ENCODE measurements around the gene MEGF10.

The MEGF10 gene

DNA sequence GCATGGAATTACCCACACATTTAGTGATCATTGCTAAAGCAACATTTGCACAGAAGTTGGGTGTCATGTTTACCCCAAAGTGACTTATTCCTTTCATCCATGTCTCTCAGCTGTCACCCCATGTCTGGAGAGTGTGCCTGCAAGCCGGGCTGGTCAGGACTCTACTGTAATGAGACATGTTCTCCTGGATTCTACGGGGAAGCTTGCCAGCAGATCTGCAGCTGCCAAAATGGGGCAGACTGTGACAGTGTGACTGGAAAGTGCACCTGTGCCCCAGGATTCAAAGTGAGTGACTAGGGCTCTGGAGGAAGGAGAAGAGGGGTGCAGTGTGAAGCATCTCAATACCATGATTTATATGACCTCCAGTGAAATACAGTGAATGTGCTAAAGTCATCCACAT is 126.9 kb downstream of the MEGF10 start:
- no peak for DNase-seq

DNA sequence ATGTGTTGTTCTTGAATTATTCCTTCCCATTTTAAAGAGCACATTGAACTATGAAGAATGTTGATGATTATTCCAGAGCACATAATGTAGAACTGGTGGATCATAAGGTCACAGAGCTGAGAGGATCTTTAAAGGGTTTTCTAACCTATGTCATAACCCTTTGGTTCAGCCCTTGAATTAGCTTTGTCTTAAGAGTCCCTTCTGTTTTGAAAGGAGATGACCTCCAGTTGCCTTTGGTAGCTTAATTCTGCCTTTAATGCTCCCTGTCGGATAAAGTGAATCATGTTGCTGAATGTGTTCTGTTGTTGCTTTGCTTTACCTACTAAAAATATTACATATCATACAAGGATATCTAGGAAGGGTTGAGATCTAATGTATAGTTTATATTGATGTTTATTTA is 127.8 kb downstream of the MEGF10 start:
- no peak for DNase-seq

DNA sequence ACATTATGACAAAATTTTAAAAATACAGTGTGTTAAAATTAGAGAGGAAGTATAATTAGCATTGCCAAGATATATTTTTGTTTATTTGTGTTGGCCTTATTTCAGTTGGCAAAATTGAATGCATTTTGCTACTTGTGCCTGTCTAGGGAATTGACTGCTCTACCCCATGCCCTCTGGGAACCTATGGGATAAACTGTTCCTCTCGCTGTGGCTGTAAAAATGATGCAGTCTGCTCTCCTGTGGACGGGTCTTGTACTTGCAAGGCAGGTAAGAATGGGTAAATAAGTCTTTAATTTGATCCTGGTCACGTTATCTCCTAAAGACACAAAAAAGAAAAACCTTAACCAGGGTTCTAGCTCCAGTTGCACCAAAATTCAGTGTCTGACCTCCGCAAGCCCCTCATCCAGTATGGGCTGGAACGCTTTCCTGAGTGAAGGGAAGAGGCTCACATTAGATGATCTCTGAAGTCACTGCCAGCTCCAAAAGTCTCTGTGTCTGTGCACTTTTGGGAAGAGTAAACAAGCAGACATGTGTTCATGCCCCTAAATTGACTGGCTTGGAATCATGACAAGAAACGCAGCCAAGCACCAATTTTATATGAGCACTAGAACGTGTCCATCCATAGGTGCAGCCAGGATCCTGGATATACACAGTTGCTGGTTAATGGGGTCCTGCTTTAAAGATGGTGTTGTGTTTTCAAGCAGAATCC is 128.5 kb downstream of the MEGF10 start:
- DNase-seq = no peak

DNA sequence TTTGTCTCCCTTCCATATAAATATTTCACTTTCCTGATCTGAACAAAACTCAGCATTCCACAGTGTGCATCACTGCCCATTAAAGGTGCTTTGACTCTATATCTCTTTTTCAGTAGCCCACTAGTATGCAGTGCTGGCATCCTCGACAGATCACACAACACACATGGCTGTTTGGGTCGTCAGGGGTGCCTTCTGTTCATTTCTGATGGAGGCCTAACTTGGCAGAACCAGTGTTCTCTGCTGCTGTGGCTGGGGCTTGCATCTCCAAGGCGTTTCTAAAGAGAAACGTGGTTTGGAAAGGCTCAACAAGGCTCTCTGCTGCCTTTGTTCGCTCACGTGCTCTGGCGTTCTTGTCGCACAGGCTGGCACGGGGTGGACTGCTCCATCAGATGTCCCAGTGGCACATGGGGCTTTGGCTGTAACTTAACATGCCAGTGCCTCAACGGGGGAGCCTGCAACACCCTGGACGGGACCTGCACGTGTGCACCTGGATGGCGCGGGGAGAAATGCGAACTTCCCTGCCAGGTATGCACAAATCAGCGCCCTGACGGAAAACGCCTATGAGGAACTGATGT is 129.2 kb downstream of the MEGF10 start:
- no peak for DNase-seq

DNA sequence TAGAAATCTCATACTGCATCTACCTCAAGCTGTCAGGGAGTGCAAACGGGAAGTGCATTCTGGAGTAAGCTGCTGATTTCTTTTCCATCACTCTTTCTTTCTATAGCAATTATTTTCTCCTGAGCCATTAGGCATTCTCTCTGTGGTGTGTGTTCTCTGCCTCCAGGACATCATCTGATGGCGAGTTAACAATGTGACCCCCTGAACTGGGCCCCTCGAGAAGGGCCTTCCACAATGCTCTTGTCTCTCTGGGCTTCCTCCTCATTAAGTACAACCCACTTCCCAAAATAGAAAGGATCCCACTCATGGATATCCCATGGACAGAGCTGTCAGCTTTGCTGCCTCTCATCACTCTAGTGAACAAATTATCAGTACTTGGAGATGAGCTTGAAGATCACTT is 130.2 kb downstream of the MEGF10 start:
- no peak for DNase-seq

DNA sequence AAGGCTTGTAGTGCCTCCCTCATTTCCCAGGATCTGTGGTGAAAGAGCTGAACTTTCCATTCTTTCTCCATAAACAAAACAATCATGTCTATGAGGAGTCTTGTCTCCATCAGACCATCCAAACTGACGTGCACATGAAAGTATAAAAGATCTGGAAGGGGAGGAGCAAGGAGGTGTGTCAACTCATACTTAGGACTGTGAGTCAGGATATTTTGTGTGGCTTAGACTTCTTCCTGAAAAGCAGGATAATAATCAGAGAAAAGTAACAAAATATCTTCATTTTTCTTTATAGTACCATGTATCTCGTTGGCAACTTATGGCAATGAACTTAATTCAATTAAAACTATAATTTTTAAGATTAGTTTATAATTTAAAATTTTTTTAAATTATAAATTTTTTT is 130.9 kb downstream of the MEGF10 start:
- no peak for DNase-seq

DNA sequence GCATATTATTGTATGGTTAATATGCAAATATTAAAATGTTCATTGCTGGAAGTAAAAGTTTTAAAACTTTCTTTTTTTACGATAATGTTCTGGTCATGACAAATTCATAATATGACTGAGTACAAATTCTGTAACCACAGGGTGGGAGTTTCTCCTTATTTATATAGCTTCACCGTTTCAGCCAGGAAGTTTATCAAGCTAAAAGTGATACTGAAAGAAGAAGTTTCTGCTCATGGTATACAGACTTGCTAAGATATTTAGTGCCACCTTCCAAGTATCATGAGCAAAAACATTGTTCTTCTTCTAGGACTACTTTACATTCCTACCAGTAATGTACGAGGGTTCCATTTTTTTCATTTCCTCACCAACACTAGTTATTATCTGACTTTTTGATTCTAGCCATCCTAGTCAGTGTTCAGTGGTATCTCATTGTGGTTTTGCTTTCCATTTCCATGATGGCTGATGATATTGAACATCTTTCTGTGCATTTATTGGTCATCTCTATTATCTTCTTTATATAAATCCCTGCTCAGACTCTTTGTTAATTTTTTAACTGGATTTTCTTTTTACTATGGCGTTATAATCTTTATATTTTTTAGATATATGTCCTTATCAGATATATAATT is 132.7 kb downstream of the MEGF10 start:
- no peak for DNase-seq

DNA sequence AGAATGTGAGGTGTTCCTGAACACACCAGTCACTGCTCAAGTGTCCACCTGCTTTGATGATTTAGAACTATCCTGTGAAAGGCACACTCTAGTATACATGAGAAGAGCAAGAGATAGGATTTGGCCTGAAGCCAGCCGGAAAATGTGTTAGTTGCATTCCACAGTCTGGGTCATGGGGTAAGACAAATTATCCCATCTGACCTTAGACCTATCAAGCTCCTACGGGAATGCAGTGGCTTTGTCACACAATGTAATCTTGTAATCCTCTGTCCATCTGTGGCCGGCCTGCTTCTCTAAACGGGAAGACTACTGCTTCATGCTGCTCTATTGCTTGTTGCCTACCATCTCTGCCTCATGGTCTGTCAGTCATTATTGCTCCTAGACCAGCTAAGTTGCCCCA is 134.4 kb downstream of the MEGF10 start:
- DNase-seq = no peak

DNA sequence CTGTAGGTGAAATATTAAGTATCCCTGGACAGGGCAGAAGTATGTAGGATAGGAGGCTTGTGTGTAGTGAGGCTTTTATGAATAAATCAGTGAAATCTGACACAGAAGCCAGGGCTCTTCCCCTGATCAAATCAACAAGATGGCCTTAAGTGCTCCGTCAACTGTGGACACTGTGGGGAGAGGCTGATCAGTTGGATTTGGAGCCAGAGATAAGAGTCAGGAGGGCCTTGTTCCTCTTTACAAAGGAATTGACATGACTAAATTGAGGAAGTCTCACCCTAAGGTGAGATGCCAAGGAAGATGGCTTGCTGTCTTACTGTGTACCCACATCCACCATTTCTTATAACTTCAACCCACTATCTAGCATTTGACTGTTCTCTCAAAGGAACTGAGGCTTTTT is 135.3 kb downstream of the MEGF10 start:
- no peak for DNase-seq

DNA sequence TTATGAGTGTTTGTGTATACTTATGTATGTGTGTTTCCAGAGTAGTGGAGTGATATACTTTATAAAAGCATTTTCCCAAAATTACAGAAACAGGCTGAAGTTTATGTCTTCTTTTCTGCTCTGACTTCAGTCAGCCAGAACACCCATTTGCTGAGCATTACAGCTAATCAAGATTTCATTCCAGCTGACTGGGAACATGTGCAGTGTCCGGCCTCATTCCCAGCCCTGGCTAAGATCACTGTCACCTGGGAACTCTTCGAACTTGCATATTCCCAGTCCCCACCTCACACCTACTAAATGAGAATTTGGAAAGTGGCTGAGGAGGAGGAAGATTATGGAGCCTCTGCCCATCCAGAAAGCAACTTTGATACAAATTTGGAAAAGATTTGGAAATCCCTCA is 136.1 kb downstream of the MEGF10 start:
- DNase-seq = no peak

DNA sequence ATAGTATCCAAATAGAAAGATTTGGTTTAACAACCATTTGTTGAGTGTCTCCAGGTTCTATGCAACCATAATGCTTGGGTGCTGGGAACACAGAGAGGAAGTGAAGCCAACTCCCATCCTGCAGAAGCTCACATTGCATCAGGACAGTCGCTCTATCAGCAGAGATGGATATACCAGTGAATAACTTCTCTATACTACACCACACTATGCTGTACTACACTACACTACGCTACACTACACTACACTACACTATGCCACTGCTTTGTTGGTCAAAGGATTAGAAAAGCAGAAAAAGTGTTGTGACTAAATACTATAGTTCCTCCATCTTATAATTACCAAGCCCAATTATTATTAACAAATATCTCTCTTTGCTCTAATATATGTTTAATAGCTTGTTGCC is 137.7 kb downstream of the MEGF10 start:
- DNase-seq = no peak

DNA sequence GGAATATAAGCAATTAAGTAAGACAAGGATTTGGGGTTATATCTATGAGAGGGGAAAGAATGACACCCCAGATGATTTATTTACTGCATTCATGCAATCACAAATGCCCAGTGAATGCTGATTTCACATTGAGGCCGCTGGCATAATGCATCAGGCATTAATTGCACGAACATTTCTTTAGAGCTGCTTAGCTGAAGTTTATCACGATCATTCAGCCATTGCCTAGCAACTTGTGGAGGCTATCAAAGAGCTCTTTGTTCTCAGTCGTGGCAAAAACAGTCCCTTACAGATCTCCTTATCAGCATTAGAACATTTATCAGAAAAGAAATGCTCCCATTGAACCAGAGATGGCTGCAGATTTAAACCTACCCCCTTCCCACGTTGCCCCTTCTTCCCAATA is 138.2 kb downstream of the MEGF10 start:
- peak in 1 of 2 donors; percentile 77 for DNase-seq

DNA sequence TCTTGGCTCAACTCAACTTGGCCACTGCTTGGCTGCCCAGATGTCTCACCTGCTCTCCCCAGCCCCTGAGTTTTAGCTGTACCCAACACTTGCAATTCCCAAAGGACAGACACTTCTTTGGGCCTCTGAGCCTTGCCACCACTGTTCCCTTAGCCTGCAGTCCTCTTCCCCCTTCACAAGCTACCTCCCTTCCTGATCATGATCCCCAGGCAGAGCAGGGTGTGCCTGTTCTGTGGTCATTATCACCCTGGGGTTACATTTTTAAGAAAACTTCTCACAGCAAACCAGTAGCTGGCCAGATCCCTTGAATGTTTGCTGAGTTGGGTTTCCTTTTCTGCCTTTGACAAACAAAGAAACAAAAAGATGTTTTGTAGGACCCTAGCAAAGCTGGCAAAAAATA is 139.3 kb downstream of the MEGF10 start:
- DNase-seq = no peak

DNA sequence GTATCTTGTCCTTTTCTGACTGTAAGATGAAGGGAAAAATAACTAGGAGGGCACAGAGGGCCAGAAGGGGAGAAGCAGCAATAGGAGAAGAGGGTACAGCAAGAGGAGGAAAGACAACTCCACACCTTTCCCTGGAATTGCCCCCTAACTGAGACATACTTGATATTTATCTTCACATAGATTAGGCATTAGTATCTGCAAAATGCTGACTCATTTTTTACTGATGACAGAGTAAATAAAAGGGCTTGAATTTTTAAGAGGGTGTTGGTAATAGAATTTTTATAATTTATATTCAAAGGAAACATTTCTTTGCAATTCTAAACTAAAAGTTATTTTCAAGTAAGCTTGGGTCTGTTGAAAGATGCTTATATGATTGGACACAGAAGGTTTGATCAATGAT is 140.0 kb downstream of the MEGF10 start:
- DNase-seq = no peak

DNA sequence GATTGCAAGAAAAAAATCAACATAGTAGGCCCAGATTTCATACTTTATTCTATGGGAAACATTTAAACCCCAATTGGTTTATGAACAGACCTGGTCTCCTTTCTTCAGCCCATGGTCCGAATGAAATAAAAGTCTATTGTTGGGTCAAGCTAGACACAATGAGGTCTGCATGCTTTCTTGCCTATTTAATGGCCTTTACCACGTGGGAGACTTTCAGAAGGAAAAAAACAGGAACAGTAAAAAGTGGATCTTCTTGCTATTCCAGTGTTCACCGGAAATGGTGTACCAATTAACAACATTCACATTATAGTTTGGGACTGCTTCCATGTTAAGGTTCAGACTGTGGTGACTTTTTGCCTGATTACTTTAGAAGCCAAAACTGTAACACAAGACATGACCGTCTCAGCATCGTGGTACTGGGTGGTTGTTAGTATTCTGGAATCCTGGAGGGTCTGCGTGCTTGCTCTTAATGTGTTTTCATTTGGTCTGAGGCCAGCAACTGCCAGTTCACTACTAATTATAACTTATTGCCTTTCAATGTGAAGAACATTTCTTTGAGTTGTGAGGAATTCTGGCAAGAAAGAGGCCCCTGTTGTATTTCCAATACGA is 141.5 kb downstream of the MEGF10 start:
- DNase-seq = no peak

DNA sequence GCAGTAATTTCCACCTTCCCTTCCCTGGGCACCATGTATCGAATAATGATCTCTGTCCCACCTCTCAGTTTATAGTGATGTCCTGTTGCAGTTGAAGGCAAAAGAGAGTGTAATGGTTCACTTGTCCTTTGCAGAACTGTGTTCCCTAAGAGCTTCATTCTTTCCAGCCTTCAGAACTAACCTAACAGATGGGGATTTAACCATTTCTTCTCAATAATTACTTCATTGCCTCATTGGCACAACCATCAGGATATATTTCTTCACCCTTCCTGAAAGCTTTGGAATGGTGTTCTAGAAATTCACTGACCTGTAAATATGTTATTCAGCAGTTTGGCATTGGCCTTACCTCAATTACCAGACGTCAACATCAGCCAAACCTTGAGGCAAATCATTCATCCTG is 142.9 kb downstream of the MEGF10 start:
- DNase-seq = peak in 1 of 2 donors; percentile 18

DNA sequence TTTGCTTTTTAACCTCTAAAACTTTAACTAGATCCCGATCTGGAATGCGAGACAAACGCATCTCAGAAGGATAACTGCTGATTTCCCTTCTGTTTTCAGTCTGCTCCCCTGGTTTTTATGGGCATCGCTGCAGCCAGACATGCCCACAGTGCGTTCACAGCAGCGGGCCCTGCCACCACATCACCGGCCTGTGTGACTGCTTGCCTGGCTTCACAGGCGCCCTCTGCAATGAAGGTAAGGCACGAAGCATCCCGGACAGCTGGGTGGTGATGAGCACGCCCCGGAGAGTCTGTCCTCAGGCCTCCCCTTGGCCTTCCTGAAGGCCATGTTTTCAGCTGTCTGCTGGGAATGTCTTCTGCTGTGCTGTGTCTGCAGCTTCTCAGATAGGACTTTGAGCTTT is 144.0 kb downstream of the MEGF10 start:
- DNase-seq = no peak

DNA sequence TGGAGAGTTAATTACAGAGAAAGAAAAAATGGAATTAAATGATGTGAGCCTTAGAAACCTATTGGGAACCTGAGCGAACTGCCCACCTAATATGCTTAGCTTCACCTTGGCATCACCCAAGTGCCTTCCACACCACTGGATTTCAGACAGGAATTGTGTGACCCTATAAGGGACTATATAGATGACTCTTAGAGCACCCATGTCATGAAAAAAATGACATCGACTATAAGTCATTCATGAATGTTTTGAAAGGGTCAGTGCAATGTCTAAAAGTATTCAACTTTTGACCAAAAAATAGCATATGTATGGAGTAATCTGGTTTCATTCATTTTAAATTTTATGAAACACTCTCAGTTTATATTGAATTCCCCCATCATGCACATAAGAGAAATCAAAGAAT is 145.2 kb downstream of the MEGF10 start:
- no peak for DNase-seq

DNA sequence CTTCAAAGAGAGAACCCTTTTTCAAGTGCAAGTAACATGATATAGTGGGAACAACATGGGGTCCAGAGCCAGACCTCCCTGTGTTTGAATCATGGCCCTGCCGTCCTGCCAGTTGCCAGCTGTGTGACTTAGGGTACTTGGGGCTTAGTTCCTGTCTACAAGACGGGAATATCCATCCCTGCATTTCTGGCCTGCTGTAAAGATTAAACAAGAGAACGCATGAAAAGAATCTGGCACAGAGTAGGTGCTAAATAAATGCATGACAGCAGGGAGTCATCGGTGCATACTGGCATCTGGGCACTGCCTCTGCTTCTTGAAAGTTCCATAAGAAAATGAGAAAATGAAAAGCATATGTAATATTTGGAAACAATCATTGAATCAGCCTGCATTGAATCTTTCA is 149.0 kb downstream of the MEGF10 start:
- no peak for DNase-seq

DNA sequence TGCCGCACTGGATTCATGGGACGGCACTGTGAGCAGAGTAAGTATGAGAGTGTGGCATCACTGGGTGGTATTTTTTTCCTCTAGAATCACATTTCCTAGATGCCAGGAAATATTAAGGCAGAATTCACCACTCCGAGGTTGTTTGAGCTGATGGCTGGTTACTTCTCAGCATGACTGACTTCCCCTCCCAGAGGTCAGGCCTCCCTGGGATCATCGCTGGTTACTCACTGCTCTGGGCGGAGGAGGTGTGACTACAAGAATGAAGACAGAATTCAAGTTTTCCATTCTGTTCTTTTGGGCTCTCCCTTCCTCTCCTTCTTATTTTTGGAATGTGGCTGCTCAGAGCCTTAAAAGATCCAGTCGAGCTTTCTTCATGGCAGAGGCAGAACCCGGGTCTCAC is 150.2 kb downstream of the MEGF10 start:
- no peak for DNase-seq

DNA sequence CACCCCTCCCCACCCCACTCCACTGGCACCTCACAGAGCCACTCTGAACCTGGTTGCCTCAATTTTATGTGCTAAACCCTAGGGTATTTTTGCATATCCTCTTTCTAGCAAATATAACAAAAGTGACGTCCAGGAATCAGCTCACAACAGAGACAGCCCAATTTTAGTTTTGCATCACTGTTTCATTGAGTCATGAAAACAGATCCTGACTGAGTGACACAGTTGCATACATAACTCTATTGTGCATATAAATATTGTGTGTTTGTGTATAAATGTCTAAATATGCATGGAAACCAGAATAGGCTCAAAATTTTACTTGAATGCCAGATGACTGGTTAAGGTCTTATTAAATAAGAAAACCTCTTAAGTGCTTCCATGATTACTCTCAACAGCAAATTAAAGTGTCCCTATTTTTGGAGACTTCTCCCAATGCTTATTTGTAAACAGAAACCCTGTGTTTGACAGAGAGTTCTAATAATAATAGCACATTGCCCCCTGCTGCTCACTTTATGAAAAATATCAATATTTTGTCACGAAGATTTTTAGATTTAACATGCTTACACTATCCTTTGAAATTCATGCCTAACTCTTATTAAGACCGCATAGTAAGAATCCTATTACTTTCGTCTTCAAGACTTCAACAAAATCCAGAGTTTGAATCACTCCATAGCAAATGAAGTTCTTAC is 151.3 kb downstream of the MEGF10 start:
- DNase-seq = peak in 1 of 2 donors; percentile 72

DNA sequence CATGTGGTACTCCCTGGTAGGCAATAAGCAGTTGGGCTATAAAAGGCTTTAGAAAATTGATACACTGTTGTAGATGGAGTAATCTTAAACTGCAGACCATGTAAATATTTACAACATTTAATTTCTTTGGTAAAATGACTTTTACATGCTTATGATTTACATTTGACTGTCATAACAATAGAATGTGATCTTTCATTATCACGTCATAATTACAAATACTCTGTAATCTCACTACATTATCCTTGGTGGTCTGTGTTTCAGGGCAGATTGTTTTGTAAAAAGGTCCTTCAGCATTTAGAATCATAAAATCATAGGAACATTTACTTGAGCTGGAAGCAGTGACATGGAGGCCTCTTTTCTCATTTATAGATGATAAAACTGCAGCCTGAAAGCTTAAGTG is 153.6 kb downstream of the MEGF10 start:
- no peak for DNase-seq

DNA sequence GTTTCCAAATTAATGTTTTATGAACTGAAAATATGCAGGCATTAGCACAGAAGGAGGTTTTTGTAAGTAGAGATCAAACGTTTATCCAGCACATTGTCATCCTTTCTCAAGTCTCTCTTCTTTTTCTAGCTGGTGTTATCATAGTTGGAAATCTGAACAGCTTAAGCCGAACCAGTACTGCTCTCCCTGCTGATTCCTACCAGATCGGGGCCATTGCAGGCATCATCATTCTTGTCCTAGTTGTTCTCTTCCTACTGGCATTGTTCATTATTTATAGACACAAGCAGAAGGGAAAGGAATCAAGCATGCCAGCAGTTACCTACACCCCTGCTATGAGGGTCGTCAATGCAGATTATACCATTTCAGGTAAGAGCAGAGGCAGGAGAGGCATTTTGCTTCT is 154.7 kb downstream of the MEGF10 start:
- DNase-seq = no peak

DNA sequence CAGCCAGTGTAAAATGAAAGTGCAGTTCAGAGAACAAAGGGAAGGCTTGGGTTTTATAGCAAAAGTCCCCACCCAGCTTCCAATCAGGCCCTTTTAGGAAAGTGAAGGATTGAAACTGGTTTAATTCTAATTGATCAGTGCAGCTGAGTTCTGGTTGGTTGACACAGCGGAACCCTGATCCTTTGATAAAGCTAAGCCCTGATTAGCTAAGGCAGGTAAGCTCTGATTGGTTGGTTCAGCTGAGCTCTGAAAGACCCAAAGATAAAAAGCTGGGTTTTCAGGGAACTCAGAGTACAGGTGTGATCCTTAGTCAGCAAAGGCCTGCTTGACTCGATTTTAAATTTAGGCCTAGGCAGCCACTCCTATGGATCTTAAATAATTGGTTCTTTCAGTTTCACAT is 156.0 kb downstream of the MEGF10 start:
- no peak for DNase-seq
